CD14-positive monocyte (primary cell): Measurements from ENCODE around the gene PLCH2. TPM values are rescaled to one million over a fixed set of nuclear protein-coding genes. Genes with fewer than 3 reads are reported as not detected.

Experiments used
- DNase-seq, 3 donors: peaks; one replicate each; pipeline ENCODE4 v3.0.0-alpha.2; 2011 to 2022
- H2AFZ ChIP-seq: 2 replicates; pipeline ENCODE4 v1.6.0; 2012; ENCODE audit warnings: mild to moderate bottlenecking, low read depth, low read length, inconsistent platforms; ENCODE audit not compliant: insufficient read depth, poor library complexity, severe bottlenecking
- H3K27ac ChIP-seq, 2 donors: 1 replicate in 1 of 2; 2 replicates in 1 of 2; pipeline ENCODE4 v1.5.1; 2012 to 2013; ENCODE audit warnings: low read length in 2 of 2, control low read depth in 1 of 2, inconsistent platforms in 1 of 2, low read depth in 1 of 2, mild to moderate bottlenecking in 1 of 2
- H3K27me3 ChIP-seq, 2 donors: one replicate each; pipeline versions ENCODE4 v1.6.0 to v1.6.1; 2011 to 2013; ENCODE audit warnings: low read length in 2 of 2; ENCODE audit not compliant: control insufficient read depth in 2 of 2, insufficient read depth in 2 of 2
- H3K36me3 ChIP-seq, 2 donors: replicated peaks in 1 of 2; 1 replicate in 1 of 2; 2 replicates in 1 of 2; pipeline versions ENCODE4 v1.5.1 to v1.6.1; 2012 to 2013; ENCODE audit warnings: low read length in 2 of 2, control low read depth in 1 of 2, inconsistent platforms in 1 of 2, mild to moderate bottlenecking in 1 of 2; ENCODE audit not compliant: insufficient read depth in 2 of 2, control insufficient read depth in 1 of 2
- H3K4me1 ChIP-seq, 2 donors: 1 replicate in 1 of 2; 2 replicates in 1 of 2; pipeline versions ENCODE4 v1.5.1 to v1.6.1; 2012 to 2013; ENCODE audit warnings: low read length in 2 of 2, control low read depth in 1 of 2, inconsistent platforms in 1 of 2, mild to moderate bottlenecking in 1 of 2, moderate library complexity in 1 of 2; ENCODE audit not compliant: insufficient read depth in 2 of 2, control insufficient read depth in 1 of 2
- H3K4me2 ChIP-seq: replicated peaks from 2 replicates; pipeline ENCODE3; 2012; ENCODE audit warnings: low read length, moderate library complexity, mild to moderate bottlenecking; ENCODE audit not compliant: poor library complexity, severe bottlenecking; ENCODE audit errors: extremely low read depth
- H3K4me3 ChIP-seq, 3 experiments: fragments of 200-600 bp in 1 of 3; sonication (generic) in 1 of 3; replicated peaks in 1 of 3; 1 replicate in 2 of 3; 2 replicates in 1 of 3; pipeline ENCODE4 v1.5.1; 2011 to 2013; ENCODE audit warnings: low read length in 3 of 3, mild to moderate bottlenecking in 3 of 3, control low read depth in 2 of 3, low read depth in 2 of 3, inconsistent platforms in 1 of 3, moderate library complexity in 1 of 3
- H3K79me2 ChIP-seq: 2 replicates; pipeline ENCODE4 v1.6.0; 2012; ENCODE audit warnings: mild to moderate bottlenecking, control low read depth, inconsistent platforms, low read length, moderate library complexity; ENCODE audit not compliant: insufficient read depth
- H3K9ac ChIP-seq: 2 replicates; pipeline ENCODE4 v1.6.0; 2017; ENCODE audit warnings: low read length, mild to moderate bottlenecking; ENCODE audit not compliant: insufficient read depth, poor library complexity, severe bottlenecking
- H3K9me3 ChIP-seq, 2 donors: replicated peaks in 1 of 2; 1 replicate in 1 of 2; 2 replicates in 1 of 2; pipeline versions ENCODE4 v1.5.1 to v1.6.1; 2012 to 2013; ENCODE audit warnings: low read length in 2 of 2, control low read depth in 1 of 2; ENCODE audit not compliant: control insufficient read depth in 1 of 2, insufficient read depth in 1 of 2
- H4K20me1 ChIP-seq: 2 replicates; pipeline ENCODE4 v1.6.0; 2012; ENCODE audit warnings: mild to moderate bottlenecking, low read length, control low read depth, moderate library complexity; ENCODE audit not compliant: insufficient read depth
- H3K27ac Mint-ChIP-seq, 7 donors: one replicate each; pipeline ENCODE4 v1.8.0; 2020; ENCODE audit warnings: mild to moderate bottlenecking in 7 of 7, mixed read lengths in 7 of 7, moderate library complexity in 6 of 7, inconsistent platforms in 2 of 7
- H3K27me3 Mint-ChIP-seq, 3 donors: one replicate each; pipeline ENCODE4 v1.8.0; 2021 to 2022; ENCODE audit warnings: low read depth in 3 of 3, mild to moderate bottlenecking in 3 of 3, mixed read lengths in 3 of 3, moderate library complexity in 3 of 3, inconsistent platforms in 1 of 3
- H3K36me3 Mint-ChIP-seq, 2 donors: one replicate each; pipeline ENCODE4 v1.8.0; 2020; ENCODE audit warnings: mixed read lengths in 2 of 2, inconsistent platforms in 1 of 2, mild to moderate bottlenecking in 1 of 2
- H3K4me1 Mint-ChIP-seq: one replicate; pipeline ENCODE4 v1.8.0; 2020; ENCODE audit warnings: mild to moderate bottlenecking, mixed read lengths
- H3K4me3 Mint-ChIP-seq, 2 donors: one replicate each; pipeline ENCODE4 v1.8.0; 2020; ENCODE audit warnings: mild to moderate bottlenecking in 2 of 2, mixed read lengths in 2 of 2, moderate library complexity in 1 of 2
- H3K9me3 Mint-ChIP-seq, 7 donors: one replicate each; pipeline ENCODE4 v1.8.0; 2020 to 2022; ENCODE audit warnings: mixed read lengths in 7 of 7, mild to moderate bottlenecking in 6 of 7, moderate library complexity in 6 of 7, inconsistent platforms in 2 of 7
- CTCF ChIP-seq: fragments of 200-600 bp; IDR thresholded peaks from one replicate; pipeline ENCODE4 v1.8.0; 2022; ENCODE audit warnings: antibody characterized with exemption, mild to moderate bottlenecking
- WGBS: methylation state at CpG from one replicate; pipeline ENCODE4 v1.1.5; 2013; ENCODE audit warnings: missing lambda C conversion rate; ENCODE audit not compliant: insufficient coverage; 5-methylcytosine and 5-hydroxymethylcytosine counted together
- intact Hi-C, 2 donors: fragments of 100-400 bp; cut with micrococcal nuclease; formaldehyde crosslinking; loops; one replicate each; pipeline versions ENCODE4 v1.15.0 to v1.15.1; 2023
- polyA minus RNA-seq: library from RNA; depleted of rRNA, polyadenylated mRNA; stranded (reverse); fragments of >200 nt; gene quantifications from 2 replicates; pipeline ENCODE4 v1.2.3, GENCODE V29; 2012
- polyA plus RNA-seq, 3 donors: library from polyadenylated mRNA; depleted of rRNA in 1 of 3; unstranded in 2 of 3; stranded (reverse) in 1 of 3; fragments of 300-500 nt in 2 of 3; fragments of >200 nt in 1 of 3; fragmentation: Illumina TruSeq in 2 of 3; gene quantifications; 1 replicate in 2 of 3; 2 replicates in 1 of 3; pipeline ENCODE4 v1.2.3, GENCODE V29; 2012 to 2021
- total RNA-seq, 12 experiments: library from RNA in 1 of 12; stranded (reverse) in 1 of 12; fragments of 120-200 nt in 1 of 12; gene quantifications; one replicate each; pipeline ENCODE4 v1.2.4 and lab custom pipeline; 2013 to 2026; ENCODE audit warnings: mixed read lengths in 6 of 12, inconsistent platforms in 1 of 12

Gene PLCH2
- 0.02 TPM for total RNA-seq (2013)
- polyA plus RNA-seq, result 1 to 10 TPM in 1 of 3 donors, not detected in 2; 1.2 TPM
- polyA minus RNA-seq, result 0.24 and 0.55 TPM in 2 replicates
- total RNA-seq (lab: John Stamatoyannopoulos, UW), result 0 to 0.69 (median 0.20) reads per million in 11 experiments

DNA sequence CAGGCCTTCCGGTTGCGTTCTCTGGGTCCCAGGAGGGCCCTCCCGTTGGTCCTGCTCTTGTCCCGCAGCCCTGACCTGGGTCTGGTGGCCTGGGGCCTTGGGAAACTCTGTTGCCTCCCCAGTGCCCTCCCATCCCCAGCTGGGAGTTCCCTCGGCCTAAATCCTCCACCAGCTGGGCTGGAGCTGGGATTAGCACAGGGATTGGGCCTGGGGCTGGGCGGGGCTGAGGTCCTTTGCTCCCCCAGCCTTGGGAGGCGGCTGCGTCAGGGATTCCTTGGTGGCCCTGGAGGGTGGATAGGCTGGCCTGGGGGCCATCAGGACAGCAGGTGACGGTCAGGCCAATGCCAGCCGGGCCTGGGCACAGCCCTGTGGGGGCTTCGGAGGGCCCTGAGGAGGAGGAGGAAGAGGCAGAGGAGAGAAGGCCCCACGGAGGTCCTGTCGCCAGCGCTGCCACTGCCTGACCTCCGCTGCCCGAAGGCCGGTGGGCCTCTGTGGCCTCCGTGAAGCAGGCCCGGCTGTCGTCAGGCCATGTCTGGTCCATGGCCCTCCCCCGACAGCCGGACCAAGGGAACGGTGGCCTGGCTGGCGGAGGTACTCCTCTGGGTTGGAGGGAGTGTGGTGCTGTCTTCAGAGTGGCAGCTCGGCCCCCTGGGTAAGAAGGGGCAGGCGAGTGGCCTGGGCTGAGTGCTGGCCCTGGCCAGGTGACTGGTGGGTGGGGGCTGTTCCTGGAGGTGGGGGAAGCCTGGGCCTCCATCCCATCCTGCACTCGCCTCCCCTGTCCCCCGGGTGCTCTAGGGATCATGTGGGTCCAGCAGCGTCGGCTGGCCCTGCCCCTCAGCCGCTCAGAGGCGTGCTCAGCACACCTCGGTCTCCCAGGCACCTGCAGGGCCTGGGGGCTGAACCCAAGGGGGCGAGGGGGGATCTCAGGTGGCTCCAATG, at the start of gene PLCH2:
Gene PLCH2 (plus strand): TSS at position 229 of the 939 bp plus-strand sequence. CDS start 300 bp downstream, at position 529.
- intact Hi-C loops, result no loop called here
- Histone ChIP-seq H3K4me1 (no peaks in the 10 kb centered on the region), H3K4me3 (no peak within 1 kb of the TSS), H3K27ac (no peak within 1 kb of the TSS), H3K9ac (no peak within 1 kb of the TSS), H4K20me1 (no peaks in the 10 kb centered on the region), H2AFZ (no peak within 1 kb of the TSS), H3K79me2 (no peaks in the 10 kb centered on the region), H3K4me2 (no peak within 1 kb of the TSS), H3K36me3 (no peaks in the 10 kb centered on the region), H3K9me3 (no peaks in the 10 kb centered on the region), H3K27me3 (no peaks in the 10 kb centered on the region)
- Mint-ChIP-seq H3K4me3 (no peak within 1 kb of the TSS), H3K36me3 (no peaks in the 10 kb centered on the region), H3K27me3 (peaks cover 0 to 1% (median 0%) of the 10 kb centered on the region in 3 donors), H3K9me3 (no peaks in the 10 kb centered on the region), H3K4me1 (no peaks in the 10 kb centered on the region), H3K27ac (no peak within 1 kb of the TSS)
- no peak for DNase-seq
- 91% methylated on average over 32 of the region's 34 CpGs for WGBS
- no peak for TF ChIP-seq CTCF

DNA sequence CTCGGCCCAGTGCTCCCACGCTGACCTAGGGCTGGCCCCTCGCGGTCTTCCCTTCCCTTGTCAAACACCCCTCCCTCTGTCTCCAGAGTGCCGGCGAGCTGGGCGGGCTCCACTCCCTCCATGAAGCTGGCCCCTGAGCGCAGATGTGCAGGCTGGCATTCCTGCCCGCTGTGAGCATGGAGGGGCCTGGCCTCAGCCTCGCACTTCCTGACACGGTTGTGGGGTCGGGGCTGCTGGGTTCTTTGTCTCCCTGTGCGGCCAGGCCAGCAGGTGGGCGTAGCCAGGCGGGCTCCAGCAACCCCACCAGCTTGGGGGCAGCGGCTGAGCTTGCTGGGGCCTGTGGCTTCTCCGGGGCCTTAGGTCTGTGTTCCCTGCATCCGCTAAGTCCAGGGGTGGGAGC, 49.5 kb upstream of the PLCH2 start:
- H3K4me3 Mint-ChIP-seq, result no peak overlapping the region
- H3K36me3 ChIP-seq, result no peaks in the 10 kb centered on the region
- H2AFZ ChIP-seq, result no peak overlapping the region
- H3K9ac ChIP-seq, result no peak overlapping the region
- H3K36me3 Mint-ChIP-seq, result no peaks in the 10 kb centered on the region
- peaks cover 15 to 27% (median 21%) of the 10 kb centered on the region in 7 donors for H3K9me3 Mint-ChIP-seq
- intact Hi-C loops, result no loop called here
- H3K4me1 ChIP-seq, result no peaks in the 10 kb centered on the region
- peaks cover 0 to 25% of the 10 kb centered on the region in 2 donors for H3K9me3 ChIP-seq
- no peak overlapping the region for H3K4me3 ChIP-seq
- no peak overlapping the region for H3K27ac Mint-ChIP-seq
- no peaks in the 10 kb centered on the region for H3K79me2 ChIP-seq
- no peak overlapping the region for H3K4me2 ChIP-seq
- H3K4me1 Mint-ChIP-seq, result no peaks in the 10 kb centered on the region
- H3K27me3 Mint-ChIP-seq, result peaks cover 4 to 21% (median 9%) of the 10 kb centered on the region in 3 donors
- no peaks in the 10 kb centered on the region for H4K20me1 ChIP-seq
- no peaks in the 10 kb centered on the region for H3K27me3 ChIP-seq
- H3K27ac ChIP-seq, result no peak overlapping the region
- 94% methylated on average over 14 of the region's 18 CpGs for WGBS
- no peak for TF ChIP-seq CTCF
- no peak for DNase-seq
